K562 (cell line): ENCODE measurements around the gene ETNK2.

Experiments used
- ATF7 ChIP-seq: fragments of 450-650 bp; IDR thresholded peaks from 2 replicates; pipeline ENCODE4 v1.7.1; 2014; ENCODE audit warnings: mild to moderate bottlenecking, moderate library complexity
- BHLHE40 ChIP-seq: IDR thresholded peaks from 2 replicates; pipeline ENCODE4 v1.6.1; 2011; ENCODE audit warnings: low read length, improper control_type of control experiment
- CTCF ChIP-seq, 3 experiments: IDR thresholded peaks in 2 of 3; conservative IDR thresholded peaks in 1 of 3; 2 replicates each; pipeline ENCODE4 v1.5.1; 2011 to 2012; ENCODE audit warnings: low read length in 3 of 3, mild to moderate bottlenecking in 3 of 3, control low read depth in 2 of 3, improper control_type of control experiment in 1 of 3, inconsistent platforms in 1 of 3, low read depth in 1 of 3, mixed read lengths in 1 of 3, moderate library complexity in 1 of 3; ENCODE audit not compliant: insufficient read depth in 2 of 3
- EP300 ChIP-seq: IDR thresholded peaks from 2 replicates; pipeline ENCODE4 v1.6.1; 2012; ENCODE audit warnings: low read length, improper control_type of control experiment
- ETV6 ChIP-seq, 3 experiments: fragments of 150-350 bp in 1 of 3; sonication (generic) in 1 of 3; formaldehyde crosslinking in 1 of 3; IDR thresholded peaks; 2 replicates each; pipeline versions ENCODE4 v1.6.1 to v1.8.0; 2014 to 2022; ENCODE audit warnings: borderline replicate concordance in 2 of 3, low read depth in 2 of 3, antibody characterized with exemption in 1 of 3, low read length in 1 of 3, mild to moderate bottlenecking in 1 of 3, missing genetic modification reagents in 1 of 3
- KLF10 ChIP-seq: fragments of 250-450 bp; sonication (Bioruptor Pico); IDR thresholded peaks from 2 replicates; pipeline ENCODE4 v1.6.1; 2021; ENCODE audit warnings: matching md5 sums
- MLLT1 ChIP-seq, 2 experiments: fragments of 450-650 bp; IDR thresholded peaks; 2 replicates each; pipeline ENCODE4 v1.6.1; 2016
- PHB2 ChIP-seq: fragments of 450-650 bp; IDR thresholded peaks from 2 replicates; pipeline ENCODE4 v1.6.1; 2017; ENCODE audit warnings: low read depth
- POLR2A ChIP-seq: fragments of 450-650 bp; conservative IDR thresholded peaks from 2 replicates; pipeline ENCODE4 v1.6.1; 2016
- PRPF4 ChIP-seq: fragments of 200-400 bp; formaldehyde crosslinking; IDR thresholded peaks from one replicate; pipeline ENCODE4 v1.6.1; 2017; ENCODE audit warnings: low read length, low read depth, mild to moderate bottlenecking; ENCODE audit not compliant: insufficient read depth, poor library complexity, severe bottlenecking
- RNF2 ChIP-seq: sonication (generic); IDR thresholded peaks from 2 replicates; pipeline ENCODE4 v1.6.1; 2016
- TBP ChIP-seq: optimal IDR thresholded peaks from 2 replicates; pipeline ENCODE3; 2011; ENCODE audit warnings: low read depth, low read length, improper control_type of control experiment
- ZNF780A ChIP-seq: fragments of 250-450 bp; sonication (Bioruptor Pico); IDR thresholded peaks from 2 replicates; pipeline ENCODE4 v1.5.0; 2021; ENCODE audit warnings: mild to moderate bottlenecking
- TF ChIP-seq, protein P1 (sequence below): fragments of 250-450 bp; sonication (Bioruptor Pico); IDR thresholded peaks from 2 replicates; pipeline ENCODE4 v1.5.0; 2022; ENCODE audit warnings: mild to moderate bottlenecking

GRCh38 chr1:204201348-204202040, 49.6 kb upstream of the ETNK2 start:
- TF ChIP-seq ETV6 (IDR thresholded peaks at IDR 0.05; ENCODE audit: borderline replicate concordance in 1 of 2, low read depth in 2 of 2, low read length in 1 of 2) (no peak), ETV6 (CRISPR knock-in tag; IDR thresholded peaks at IDR 0.05; ENCODE audit: borderline replicate concordance) (no peak), CTCF (IDR thresholded peaks at IDR 0.05 in 2 of 3, conservative IDR thresholded peaks at IDR 0.05 in 1 of 3; ENCODE audit: insufficient read depth in 2 of 3, low read depth in 1 of 3, low read length in 3 of 3) (no peak), PRPF4 (no peak), MLLT1 (IDR thresholded peaks at IDR 0.05) (no peak), EP300 (no peak), PHB2 (no peak), BHLHE40 (no peak), KLF10 (CRISPR knock-in tag) (no peak), RNF2 (no peak), ZNF780A (CRISPR knock-in tag) (no peak), POLR2A (no peak), TBP (no peak), ATF7 (no peak)
- TF ChIP-seq, protein P1, sequence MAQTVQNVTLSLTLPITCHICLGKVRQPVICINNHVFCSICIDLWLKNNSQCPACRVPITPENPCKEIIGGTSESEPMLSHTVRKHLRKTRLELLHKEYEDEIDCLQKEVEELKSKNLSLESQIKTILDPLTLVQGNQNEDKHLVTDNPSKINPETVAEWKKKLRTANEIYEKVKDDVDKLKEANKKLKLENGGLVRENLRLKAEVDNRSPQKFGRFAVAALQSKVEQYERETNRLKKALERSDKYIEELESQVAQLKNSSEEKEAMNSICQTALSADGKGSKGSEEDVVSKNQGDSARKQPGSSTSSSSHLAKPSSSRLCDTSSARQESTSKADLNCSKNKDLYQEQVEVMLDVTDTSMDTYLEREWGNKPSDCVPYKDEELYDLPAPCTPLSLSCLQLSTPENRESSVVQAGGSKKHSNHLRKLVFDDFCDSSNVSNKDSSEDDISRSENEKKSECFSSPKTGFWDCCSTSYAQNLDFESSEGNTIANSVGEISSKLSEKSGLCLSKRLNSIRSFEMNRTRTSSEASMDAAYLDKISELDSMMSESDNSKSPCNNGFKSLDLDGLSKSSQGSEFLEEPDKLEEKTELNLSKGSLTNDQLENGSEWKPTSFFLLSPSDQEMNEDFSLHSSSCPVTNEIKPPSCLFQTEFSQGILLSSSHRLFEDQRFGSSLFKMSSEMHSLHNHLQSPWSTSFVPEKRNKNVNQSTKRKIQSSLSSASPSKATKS = no peak
